ENCODE results near the gene CTNNBIP1. TPM values are rescaled to one million over a fixed set of nuclear protein-coding genes. Genes with fewer than 3 reads are reported as not detected.

CTNNBIP1 gene
- polyA plus RNA-seq, 1 experiment, result 28.3 TPM

DNA sequence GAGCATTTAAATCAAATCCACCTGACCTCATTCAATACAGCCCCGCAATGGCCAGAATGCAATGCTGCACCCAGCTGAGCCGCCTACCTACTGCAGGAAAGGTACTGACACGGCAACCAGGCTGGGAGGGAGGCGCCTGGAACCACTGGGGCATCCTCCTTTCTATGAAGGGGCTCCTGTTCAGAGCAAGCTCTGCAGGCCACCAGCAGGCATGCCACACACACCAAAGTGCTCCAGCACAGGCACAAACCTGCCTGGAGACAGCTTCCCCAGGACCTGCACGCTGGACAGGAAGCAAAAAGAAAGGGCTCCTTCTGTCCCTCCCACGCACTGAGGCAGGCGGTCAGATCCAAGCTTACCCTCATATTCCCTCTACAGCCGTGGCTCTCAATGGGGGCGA lies 21.2 kb downstream of the CTNNBIP1 start:
- ChIA-PET CTCF (interaction anchor here (0.6 to 1.5 kb wide), 2 partner anchors 14 to 198 kb away, joined by 3 to 5 read pairs; no protein-coding TSS in a partner anchor), POLR2A (no interaction called here)
- Histone ChIP-seq H3K4me3 (ENCODE audit: low read depth, low read length) (no peak overlapping the region), H3K27me3 (ENCODE audit: control insufficient read depth, insufficient read depth, low read length) (no peaks in the 10 kb centered on the region), H3K9me3 (ENCODE audit: control insufficient read depth, insufficient read depth, low read length) (no peaks in the 10 kb centered on the region), H3K27ac (ENCODE audit: low read depth, low read length) (no peak overlapping the region)
- no peak for TF ChIP-seq CTCF (IDR thresholded peaks at IDR 0.05; ENCODE audit: low read depth, low read length)
- no peak for DNase-seq (ENCODE audit: low read depth, low spot score)

- ChIA-PET CTCF (interaction anchor here (1.0 kb wide), 1 partner anchor 13 kb away, joined by 5 read pairs; no protein-coding TSS in a partner anchor), POLR2A (no interaction called here)
Observed at GRCh38 chr1:9887070-9887469, 23.0 kb downstream of the CTNNBIP1 start.

DNA sequence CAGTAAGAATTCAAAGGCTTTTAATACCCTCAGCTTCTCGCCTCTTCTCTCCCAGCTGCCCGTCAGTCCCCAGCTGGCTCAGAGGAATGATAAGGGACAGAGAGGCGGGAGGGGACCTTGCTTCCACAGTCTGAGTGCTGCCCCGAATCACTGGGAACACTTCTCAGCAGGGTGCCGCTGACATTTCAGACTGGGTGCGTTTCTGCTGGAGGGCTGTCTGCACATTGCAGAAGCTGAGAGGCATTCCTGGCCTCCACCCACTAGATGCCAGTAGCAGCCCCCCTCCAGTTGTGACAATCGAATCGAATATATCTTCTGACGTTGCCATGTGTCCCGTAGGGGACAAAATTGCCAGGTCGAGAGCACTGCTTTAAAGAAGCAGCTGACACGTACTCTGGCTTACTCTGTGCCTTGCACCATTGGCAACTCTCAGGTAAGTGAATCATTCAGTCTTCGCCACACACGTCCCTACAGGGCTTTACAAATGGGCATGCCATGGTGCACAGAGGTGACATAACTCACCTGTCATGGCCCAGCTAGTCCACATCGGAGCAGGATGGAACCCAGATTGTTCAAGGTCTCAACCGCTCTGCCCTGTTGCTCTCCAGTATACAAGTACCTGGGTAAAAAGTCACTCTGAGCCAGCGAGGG lies 23.9 kb downstream of the CTNNBIP1 start:
- no peak overlapping the region for H3K4me3 ChIP-seq (ENCODE audit: low read depth, low read length)
- no peak for TF ChIP-seq CTCF (IDR thresholded peaks at IDR 0.05; ENCODE audit: low read depth, low read length)
- no peaks in the 10 kb centered on the region for H3K9me3 ChIP-seq (ENCODE audit: control insufficient read depth, insufficient read depth, low read length)
- H3K27ac ChIP-seq (ENCODE audit: low read depth, low read length), result no peak overlapping the region
- no peaks in the 10 kb centered on the region for H3K27me3 ChIP-seq (ENCODE audit: control insufficient read depth, insufficient read depth, low read length)
- POLR2A ChIA-PET, result no interaction called here
- DNase-seq (ENCODE audit: low read depth, low spot score), result no peak
- CTCF ChIA-PET, result no interaction called here

More at GRCh38 chr1:9887070-9887469, 23.0 kb downstream of the CTNNBIP1 start:
- Histone ChIP-seq H3K4me3 (ENCODE audit: low read depth, low read length) (no peak overlapping the region), H3K27ac (ENCODE audit: low read depth, low read length) (no peak overlapping the region), H3K9me3 (ENCODE audit: control insufficient read depth, insufficient read depth, low read length) (no peaks in the 10 kb centered on the region), H3K27me3 (ENCODE audit: control insufficient read depth, insufficient read depth, low read length) (no peaks in the 10 kb centered on the region)
- no peak for DNase-seq (ENCODE audit: low read depth, low spot score)
- TF ChIP-seq CTCF (IDR thresholded peaks at IDR 0.05; ENCODE audit: low read depth, low read length), result no peak

- H3K9me3 ChIP-seq (ENCODE audit: control insufficient read depth, insufficient read depth, low read length), result no peaks in the 10 kb centered on the region
- no peak overlapping the region for H3K4me3 ChIP-seq (ENCODE audit: low read depth, low read length)
- H3K27me3 ChIP-seq (ENCODE audit: control insufficient read depth, insufficient read depth, low read length), result no peaks in the 10 kb centered on the region
- TF ChIP-seq CTCF (IDR thresholded peaks at IDR 0.05; ENCODE audit: low read depth, low read length), result no peak
- no peak for DNase-seq (ENCODE audit: low read depth, low spot score)
- POLR2A ChIA-PET, result no interaction called here
- H3K27ac ChIP-seq (ENCODE audit: low read depth, low read length), result no peak overlapping the region
- CTCF ChIA-PET, result no interaction called here
Observed at GRCh38 chr1:9884805-9885204, 25.3 kb downstream of the CTNNBIP1 start.

GRCh38 chr1:9883585-9884449 lies 26.3 kb downstream of the CTNNBIP1 start:
- no peak for DNase-seq (ENCODE audit: low read depth, low spot score)
- CTCF ChIA-PET, result interaction anchor here (1.0 kb wide), 1 partner anchor 10 kb away, joined by 5 read pairs; no protein-coding TSS in a partner anchor
- H3K4me3 ChIP-seq (ENCODE audit: low read depth, low read length), result no peak overlapping the region
- H3K9me3 ChIP-seq (ENCODE audit: control insufficient read depth, insufficient read depth, low read length), result no peaks in the 10 kb centered on the region
- no peaks in the 10 kb centered on the region for H3K27me3 ChIP-seq (ENCODE audit: control insufficient read depth, insufficient read depth, low read length)
- no peak overlapping the region for H3K27ac ChIP-seq (ENCODE audit: low read depth, low read length)
- no peak for TF ChIP-seq CTCF (IDR thresholded peaks at IDR 0.05; ENCODE audit: low read depth, low read length)
- POLR2A ChIA-PET, result no interaction called here
